HG02623 (cell line): ENCODE data around the gene PRSS56.
"Not testable (repeated sequence)": the region's sequence is repeated elsewhere in the genome, so short reads cannot be mapped to it uniquely, and the experiment has no call there.

Experiments used
- ATAC-seq: cut with Tn5 transposase; IDR thresholded peaks from one replicate; pipeline ENCODE4 v1.9.1; 2021; ENCODE audit warnings: moderate library complexity; ENCODE audit not compliant: unreplicated experiment

The PRSS56 gene

GRCh38 chr2:232568161-232568560 is 48.0 kb downstream of the PRSS56 start:
- ATAC-seq = no peak

- no peak for ATAC-seq
Observed at GRCh38 chr2:232569541-232569940, 49.4 kb downstream of the PRSS56 start.

GRCh38 chr2:232570481-232570880 is 50.3 kb downstream of the PRSS56 start:
- ATAC-seq = not testable (repeated sequence)

- no peak for ATAC-seq
Observed at GRCh38 chr2:232571026-232571474, 50.9 kb downstream of the PRSS56 start.

GRCh38 chr2:232573042-232573441 is 52.9 kb downstream of the PRSS56 start:
- no peak for ATAC-seq

GRCh38 chr2:232573771-232574435 is 53.7 kb downstream of the PRSS56 start:
- no peak for ATAC-seq

GRCh38 chr2:232574674-232575403 is 54.7 kb downstream of the PRSS56 start:
- ATAC-seq = no peak
